Measurements from ENCODE around the gene TNFRSF1A. TPM values are rescaled to one million over a fixed set of nuclear protein-coding genes. Genes with fewer than 3 reads are reported as not detected.
"Not testable (repeated sequence)": the region's sequence is repeated elsewhere in the genome, so short reads cannot be mapped to it uniquely, and the experiment has no call there.

The TNFRSF1A gene
- total RNA-seq, 6 donors from 2014 or later: 140 to 425 (median 202) TPM

DNA sequence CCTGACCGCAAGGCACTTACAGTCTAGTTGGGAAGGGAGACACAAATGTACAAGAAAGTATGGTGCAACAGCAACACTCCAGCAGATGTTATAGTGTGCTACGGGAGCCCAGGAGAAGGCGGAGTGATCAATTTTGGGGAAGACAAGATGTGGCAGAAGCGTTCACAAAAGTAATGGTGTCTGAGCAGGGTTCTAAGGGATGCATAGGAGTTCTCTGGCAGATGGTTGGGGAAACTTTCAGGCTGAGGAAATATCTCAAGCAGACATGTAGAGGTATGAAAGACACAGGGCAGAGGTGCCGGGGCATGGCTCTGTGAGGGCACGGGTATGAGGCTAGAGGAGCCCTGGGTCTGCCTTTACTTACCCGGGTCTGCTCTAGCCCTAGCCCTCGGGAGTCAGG is 5.1 kb upstream of the TNFRSF1A start:
- H3K9me3 ChIP-seq: no peaks in the 10 kb centered on the region
- 78 to 88% methylated on average over 8 of the region's 8 CpGs for WGBS, 2 donors
- no peak for DNase-seq
- H3K27me3 ChIP-seq: no peaks in the 10 kb centered on the region
- ATAC-seq (ENCODE audit: low FRiP score in 2 of 2): no peak
- H3K36me3 ChIP-seq: peaks cover 3 to 19% (median 3%) of the 10 kb centered on the region in 4 donors
- H3K4me3 ChIP-seq: peak overlapping the region in 1 of 4 donors; percentile 6
- H3K4me1 ChIP-seq: peaks cover 54 to 64% (median 62%) of the 10 kb centered on the region in 4 donors
- peak overlapping the region; percentile 78 to 93 (median 84) for H3K27ac ChIP-seq
- TF ChIP-seq POLR2A (IDR thresholded peaks at IDR 0.05): no peak
- no peak for TF ChIP-seq POLR2AphosphoS5 (IDR thresholded peaks at IDR 0.05)
- TF ChIP-seq, protein P1, sequence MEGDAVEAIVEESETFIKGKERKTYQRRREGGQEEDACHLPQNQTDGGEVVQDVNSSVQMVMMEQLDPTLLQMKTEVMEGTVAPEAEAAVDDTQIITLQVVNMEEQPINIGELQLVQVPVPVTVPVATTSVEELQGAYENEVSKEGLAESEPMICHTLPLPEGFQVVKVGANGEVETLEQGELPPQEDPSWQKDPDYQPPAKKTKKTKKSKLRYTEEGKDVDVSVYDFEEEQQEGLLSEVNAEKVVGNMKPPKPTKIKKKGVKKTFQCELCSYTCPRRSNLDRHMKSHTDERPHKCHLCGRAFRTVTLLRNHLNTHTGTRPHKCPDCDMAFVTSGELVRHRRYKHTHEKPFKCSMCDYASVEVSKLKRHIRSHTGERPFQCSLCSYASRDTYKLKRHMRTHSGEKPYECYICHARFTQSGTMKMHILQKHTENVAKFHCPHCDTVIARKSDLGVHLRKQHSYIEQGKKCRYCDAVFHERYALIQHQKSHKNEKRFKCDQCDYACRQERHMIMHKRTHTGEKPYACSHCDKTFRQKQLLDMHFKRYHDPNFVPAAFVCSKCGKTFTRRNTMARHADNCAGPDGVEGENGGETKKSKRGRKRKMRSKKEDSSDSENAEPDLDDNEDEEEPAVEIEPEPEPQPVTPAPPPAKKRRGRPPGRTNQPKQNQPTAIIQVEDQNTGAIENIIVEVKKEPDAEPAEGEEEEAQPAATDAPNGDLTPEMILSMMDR (IDR thresholded peaks at IDR 0.05): no peak
- TF ChIP-seq EP300 (IDR thresholded peaks at IDR 0.05): no peak

DNA sequence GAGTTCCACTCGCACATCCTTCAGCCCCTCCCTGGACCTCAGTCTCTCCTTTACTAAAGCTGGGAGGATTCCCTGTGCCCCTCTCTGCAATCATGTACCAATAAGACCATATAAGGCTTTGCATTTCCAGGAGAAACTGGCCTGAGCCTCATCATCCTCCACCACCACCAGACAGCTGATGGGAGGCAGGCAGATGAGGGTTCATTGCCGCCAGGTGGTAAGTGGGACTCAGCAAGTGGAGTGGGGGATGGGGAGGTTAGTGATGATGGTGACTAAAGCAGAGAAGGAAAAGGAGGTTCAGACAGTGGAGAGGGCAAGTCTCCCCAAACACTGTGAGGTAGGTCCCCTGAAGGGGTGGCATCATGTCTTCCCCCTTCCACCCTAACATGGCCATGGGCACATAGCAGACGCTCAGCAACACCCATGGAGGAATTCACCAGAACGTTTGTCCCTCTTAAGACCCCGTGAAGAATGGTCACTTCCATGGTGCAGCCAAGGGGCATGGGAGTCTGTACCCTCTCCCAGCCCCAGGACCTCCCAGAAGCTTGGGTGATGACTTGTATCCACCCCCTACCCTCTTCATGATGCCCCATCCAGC is 4.5 kb upstream of the TNFRSF1A start:
- H3K9me3 ChIP-seq: no peaks in the 10 kb centered on the region
- H3K27ac ChIP-seq: peak overlapping the region; percentile 78 to 93 (median 84)
- no peak for ATAC-seq (ENCODE audit: low FRiP score in 2 of 2)
- peaks cover 3 to 19% (median 3%) of the 10 kb centered on the region in 4 donors for H3K36me3 ChIP-seq
- H3K4me3 ChIP-seq: no peak overlapping the region
- DNase-seq: no peak
- TF ChIP-seq EP300 (IDR thresholded peaks at IDR 0.05): no peak
- H3K4me1 ChIP-seq: peaks cover 53 to 59% (median 58%) of the 10 kb centered on the region in 4 donors
- no peaks in the 10 kb centered on the region for H3K27me3 ChIP-seq
- WGBS, 2 donors: 81 to 83% methylated on average over 4 to 5 of the region's 5 CpGs

DNA sequence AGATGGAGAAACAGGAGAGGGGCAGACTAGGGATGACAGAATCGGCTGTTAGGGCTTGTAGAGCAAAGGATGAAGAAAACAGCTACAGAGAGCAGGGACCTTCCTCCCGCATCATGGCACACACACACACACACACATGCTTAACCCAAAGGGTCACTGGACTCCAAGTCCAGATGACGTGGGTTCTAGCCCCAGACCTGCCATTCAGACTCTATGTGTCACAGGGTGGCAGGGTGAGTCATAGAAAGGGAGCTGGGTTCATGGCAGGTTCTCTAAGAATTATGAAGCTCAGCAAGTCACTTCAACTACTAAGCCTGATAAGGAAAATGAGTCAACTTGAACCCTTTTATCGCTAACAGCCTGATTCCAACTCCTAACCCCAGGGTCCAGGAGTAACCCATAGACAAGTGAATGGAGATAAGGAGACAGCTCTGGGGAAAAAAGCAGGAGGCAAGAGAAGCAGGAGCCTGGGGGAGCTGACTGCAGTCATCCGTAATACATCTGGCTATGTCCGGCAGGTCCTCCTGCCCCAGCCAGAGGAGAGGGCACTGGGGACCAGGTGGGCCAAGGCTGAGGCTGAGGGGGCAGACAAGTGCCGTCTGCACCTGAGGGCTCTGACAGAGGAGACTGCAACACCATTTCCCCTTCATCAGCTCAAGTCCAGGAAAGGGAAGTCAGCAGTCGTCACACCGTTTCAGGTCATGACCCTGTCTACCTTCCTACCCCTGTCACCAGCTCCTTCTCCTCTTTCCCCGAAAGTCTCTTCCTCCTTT is 3.6 kb upstream of the TNFRSF1A start:
- Histone ChIP-seq H3K4me1 (peaks cover 53 to 59% (median 57%) of the 10 kb centered on the region in 4 donors), H3K36me3 (peaks cover 3 to 19% (median 3%) of the 10 kb centered on the region in 4 donors), H3K27me3 (no peaks in the 10 kb centered on the region), H3K27ac (peak overlapping the region; percentile 76 to 93 (median 84)), H3K4me3 (no peak overlapping the region), H3K9me3 (no peaks in the 10 kb centered on the region)
- peak; percentile 32 to 80 for TF ChIP-seq POLR2AphosphoS5 (IDR thresholded peaks at IDR 0.05)
- TF ChIP-seq, protein P1 (IDR thresholded peaks at IDR 0.05): no peak
- TF ChIP-seq EP300 (IDR thresholded peaks at IDR 0.05): peak in 1 of 4 donors; percentile 27
- TF ChIP-seq POLR2A (IDR thresholded peaks at IDR 0.05): peak in 1 of 4 donors; percentile 18
- DNase-seq (peak in 1 of 2 donors; percentile 79), ATAC-seq (ENCODE audit: low FRiP score in 2 of 2) (peak in 1 of 2 donors; percentile 26)
- WGBS, 2 donors: 57 to 62% methylated on average over 9 to 10 of the region's 10 CpGs

DNA sequence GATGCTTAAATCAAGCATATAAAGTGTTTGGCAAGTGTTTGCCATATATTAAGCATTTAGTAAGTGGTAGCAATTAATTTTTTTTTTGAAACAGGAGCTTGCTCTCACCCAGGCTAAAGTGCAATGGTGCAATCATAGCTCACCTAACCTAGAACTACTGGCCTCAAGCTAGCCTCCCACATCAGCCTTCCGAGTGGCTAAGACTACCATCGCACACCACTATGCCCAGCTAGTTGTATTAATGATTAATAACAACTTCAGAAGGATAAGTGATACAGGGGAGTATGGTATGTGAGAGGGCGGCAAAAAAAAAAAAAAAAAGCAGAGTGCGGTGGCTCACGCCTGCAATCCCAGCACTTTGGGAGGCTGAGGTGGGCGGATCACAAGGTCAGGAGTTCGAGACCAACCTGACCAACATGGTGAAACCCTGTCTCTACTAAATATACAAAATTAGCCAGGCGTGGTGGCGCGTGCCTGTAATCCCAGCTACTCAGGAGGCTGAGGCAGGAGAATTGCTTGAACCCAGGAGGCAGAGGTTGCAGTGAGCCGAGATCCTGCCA is 2.3 kb upstream of the TNFRSF1A start:
- not testable (repeated sequence) for H3K4me3 ChIP-seq; DNase-seq; H3K27me3 ChIP-seq; H3K9me3 ChIP-seq; ATAC-seq (ENCODE audit: low FRiP score in 2 of 2)
- 90 to 91% methylated on average over 11 of the region's 11 CpGs for WGBS, 2 donors
- peaks cover 57 to 68% (median 62%) of the 10 kb centered on the region in 4 donors for H3K4me1 ChIP-seq
- peaks cover 0 to 18% (median 3%) of the 10 kb centered on the region in 4 donors for H3K36me3 ChIP-seq
- H3K27ac ChIP-seq: peak overlapping the region in 2 of 4 donors; percentile 98 to 100

DNA sequence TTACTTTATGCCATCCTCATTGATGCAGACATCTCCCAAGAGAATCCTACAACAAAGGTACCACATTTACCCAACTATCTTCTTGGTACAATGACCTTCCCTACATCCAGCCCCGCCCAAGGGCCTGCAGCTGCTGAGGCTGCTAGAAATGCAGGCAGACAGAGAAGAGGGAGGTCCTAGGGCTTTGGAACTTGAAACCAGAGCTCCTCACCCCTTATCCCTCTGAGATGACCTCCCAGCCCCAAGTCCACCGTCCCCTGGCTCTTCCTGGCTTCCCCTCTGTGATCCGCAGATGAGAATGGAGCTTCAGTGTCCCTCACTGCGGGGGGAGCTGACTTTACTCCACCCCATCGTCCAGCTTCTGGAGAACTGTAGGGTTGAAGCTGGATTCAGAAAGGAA is 1.6 kb upstream of the TNFRSF1A start:
- ATAC-seq (ENCODE audit: low FRiP score in 2 of 2) (no peak), DNase-seq (no peak)
- TF ChIP-seq, protein P1 (IDR thresholded peaks at IDR 0.05): no peak
- no peak for TF ChIP-seq POLR2AphosphoS5 (IDR thresholded peaks at IDR 0.05)
- H3K36me3 ChIP-seq: peaks cover 0 to 12% (median 3%) of the 10 kb centered on the region in 4 donors
- WGBS, 2 donors: 61 to 62% methylated on average over 5 of the region's 5 CpGs
- H3K9me3 ChIP-seq: no peaks in the 10 kb centered on the region
- H3K27ac ChIP-seq: peak overlapping the region; percentile 94 to 100 (median 98)
- H3K27me3 ChIP-seq: no peaks in the 10 kb centered on the region
- no peak overlapping the region for H3K4me3 ChIP-seq
- H3K4me1 ChIP-seq: peaks cover 57 to 75% (median 68%) of the 10 kb centered on the region in 4 donors

Data from upper lobe of left lung (tissue), 6 donors.